SU-DHL-6 (cell line): ENCODE results near the gene PHLDB2.

Source experiments
- H2AFZ ChIP-seq: fragments of 200-600 bp; sonication (generic); 2 replicates; pipeline ENCODE4 v1.6.1; 2014; ENCODE audit warnings: low read depth, mild to moderate bottlenecking, moderate library complexity, mixed read lengths, antibody characterized with exemption, low read length; ENCODE audit not compliant: severe bottlenecking
- H3F3A ChIP-seq: fragments of 200-600 bp; shearing (Covaris generic); 2 replicates; pipeline ENCODE4 v1.6.0; 2016; ENCODE audit warnings: antibody characterized with exemption, mild to moderate bottlenecking; ENCODE audit not compliant: insufficient read depth
- H3K27ac ChIP-seq: fragments of 200-600 bp; sonication (generic); 2 replicates; pipeline ENCODE4 v1.5.1; 2016; ENCODE audit warnings: low read depth, mild to moderate bottlenecking, low read length, moderate library complexity, mixed read lengths
- H3K27me3 ChIP-seq: fragments of 200-600 bp; sonication (generic), shearing (Covaris generic); 2 replicates; pipeline ENCODE4 v1.6.0; 2014; ENCODE audit warnings: mild to moderate bottlenecking, low read length
- H3K36me3 ChIP-seq: fragments of 200-600 bp; sonication (generic); 2 replicates; pipeline ENCODE4 v1.6.1; 2014; ENCODE audit warnings: mild to moderate bottlenecking, low read length, mixed read lengths
- H3K4me2 ChIP-seq: fragments of 300-600, 200-600 bp; shearing (Covaris generic), sonication (generic); 2 replicates; pipeline ENCODE4 v1.6.0; 2014; ENCODE audit warnings: low read length, low read depth, mild to moderate bottlenecking; ENCODE audit not compliant: poor library complexity, severe bottlenecking
- H3K4me3 ChIP-seq: fragments of 200-600 bp; sonication (generic); 2 replicates; pipeline ENCODE4 v1.5.1; 2014; ENCODE audit warnings: antibody characterized with exemption, low read length, mild to moderate bottlenecking, mixed read lengths; ENCODE audit not compliant: insufficient read depth, poor library complexity, severe bottlenecking
- H3K79me2 ChIP-seq: fragments of 200-600 bp; sonication (generic); 2 replicates; pipeline ENCODE4 v1.6.1; 2014; ENCODE audit warnings: mild to moderate bottlenecking, low read length, moderate library complexity; ENCODE audit not compliant: insufficient read depth
- H3K9ac ChIP-seq: fragments of 200-600 bp; sonication (generic); 2 replicates; pipeline ENCODE4 v1.7.0; 2014; ENCODE audit warnings: mild to moderate bottlenecking, low read length
- H3K9me2 ChIP-seq: fragments of 200-600 bp; sonication (generic); replicated peaks from 2 replicates; pipeline ENCODE4 v1.6.1; 2014; ENCODE audit warnings: low read length; ENCODE audit not compliant: insufficient read depth
- H3K9me3 ChIP-seq: fragments of 200-600 bp; sonication (generic); 2 replicates; pipeline ENCODE4 v1.6.1; 2014; ENCODE audit warnings: low read length, mixed read lengths; ENCODE audit not compliant: insufficient read depth
- H4K20me1 ChIP-seq: fragments of 200-600 bp; sonication (generic); 2 replicates; pipeline ENCODE4 v1.6.1; 2014; ENCODE audit warnings: low read depth, mild to moderate bottlenecking, antibody characterized with exemption, low read length, moderate library complexity, mixed read lengths
- EZH2phosphoT487 ChIP-seq: fragments of 200-600 bp; sonication (generic), shearing (Covaris generic); conservative IDR thresholded peaks from 2 replicates; pipeline ENCODE4 v1.6.1; 2018; ENCODE audit warnings: mild to moderate bottlenecking, antibody characterized with exemption, low read length, moderate library complexity, mixed read lengths
- TF ChIP-seq, protein P1 (sequence below): fragments of 200-600 bp; sonication (generic); IDR thresholded peaks from one replicate; pipeline ENCODE4 v1.5.1; 2017; ENCODE audit warnings: antibody characterized with exemption, mild to moderate bottlenecking, low read length, moderate library complexity; ENCODE audit not compliant: insufficient read depth, poor library complexity, severe bottlenecking

The PHLDB2 gene

DNA sequence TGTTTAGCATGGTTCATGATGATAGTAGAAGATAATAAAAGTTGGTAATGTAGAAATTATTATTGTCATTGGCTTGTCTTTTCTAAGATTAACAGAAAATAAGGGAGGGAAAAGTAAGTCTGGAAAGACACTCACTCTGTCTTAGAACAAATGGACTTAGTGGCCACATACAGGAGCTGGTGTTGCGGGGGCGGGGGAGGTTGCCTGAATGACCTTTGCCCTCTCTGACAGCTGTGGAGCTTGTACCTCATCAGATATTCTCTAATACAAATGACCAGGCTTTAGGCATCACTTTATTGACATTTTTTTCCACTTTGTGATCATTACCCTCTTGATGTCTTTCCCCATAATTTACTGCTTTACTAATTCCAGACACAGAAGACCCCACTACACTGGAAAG lies 145.6 kb downstream of the PHLDB2 start:
- no peaks in the 10 kb centered on the region for H3K9me2 ChIP-seq
- H3F3A ChIP-seq = no peaks in the 10 kb centered on the region
- H3K79me2 ChIP-seq = no peaks in the 10 kb centered on the region
- H4K20me1 ChIP-seq = no peaks in the 10 kb centered on the region
- H3K36me3 ChIP-seq = no peaks in the 10 kb centered on the region
- no peak overlapping the region for H3K4me3 ChIP-seq
- no peak overlapping the region for H3K9ac ChIP-seq
- H2AFZ ChIP-seq = no peak overlapping the region
- H3K9me3 ChIP-seq = no peaks in the 10 kb centered on the region
- H3K27ac ChIP-seq = no peak overlapping the region
- H3K4me2 ChIP-seq = no peak overlapping the region
- no peaks in the 10 kb centered on the region for H3K27me3 ChIP-seq
- TF ChIP-seq, protein P1, sequence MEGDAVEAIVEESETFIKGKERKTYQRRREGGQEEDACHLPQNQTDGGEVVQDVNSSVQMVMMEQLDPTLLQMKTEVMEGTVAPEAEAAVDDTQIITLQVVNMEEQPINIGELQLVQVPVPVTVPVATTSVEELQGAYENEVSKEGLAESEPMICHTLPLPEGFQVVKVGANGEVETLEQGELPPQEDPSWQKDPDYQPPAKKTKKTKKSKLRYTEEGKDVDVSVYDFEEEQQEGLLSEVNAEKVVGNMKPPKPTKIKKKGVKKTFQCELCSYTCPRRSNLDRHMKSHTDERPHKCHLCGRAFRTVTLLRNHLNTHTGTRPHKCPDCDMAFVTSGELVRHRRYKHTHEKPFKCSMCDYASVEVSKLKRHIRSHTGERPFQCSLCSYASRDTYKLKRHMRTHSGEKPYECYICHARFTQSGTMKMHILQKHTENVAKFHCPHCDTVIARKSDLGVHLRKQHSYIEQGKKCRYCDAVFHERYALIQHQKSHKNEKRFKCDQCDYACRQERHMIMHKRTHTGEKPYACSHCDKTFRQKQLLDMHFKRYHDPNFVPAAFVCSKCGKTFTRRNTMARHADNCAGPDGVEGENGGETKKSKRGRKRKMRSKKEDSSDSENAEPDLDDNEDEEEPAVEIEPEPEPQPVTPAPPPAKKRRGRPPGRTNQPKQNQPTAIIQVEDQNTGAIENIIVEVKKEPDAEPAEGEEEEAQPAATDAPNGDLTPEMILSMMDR = no peak
- TF ChIP-seq EZH2phosphoT487 = no peak

DNA sequence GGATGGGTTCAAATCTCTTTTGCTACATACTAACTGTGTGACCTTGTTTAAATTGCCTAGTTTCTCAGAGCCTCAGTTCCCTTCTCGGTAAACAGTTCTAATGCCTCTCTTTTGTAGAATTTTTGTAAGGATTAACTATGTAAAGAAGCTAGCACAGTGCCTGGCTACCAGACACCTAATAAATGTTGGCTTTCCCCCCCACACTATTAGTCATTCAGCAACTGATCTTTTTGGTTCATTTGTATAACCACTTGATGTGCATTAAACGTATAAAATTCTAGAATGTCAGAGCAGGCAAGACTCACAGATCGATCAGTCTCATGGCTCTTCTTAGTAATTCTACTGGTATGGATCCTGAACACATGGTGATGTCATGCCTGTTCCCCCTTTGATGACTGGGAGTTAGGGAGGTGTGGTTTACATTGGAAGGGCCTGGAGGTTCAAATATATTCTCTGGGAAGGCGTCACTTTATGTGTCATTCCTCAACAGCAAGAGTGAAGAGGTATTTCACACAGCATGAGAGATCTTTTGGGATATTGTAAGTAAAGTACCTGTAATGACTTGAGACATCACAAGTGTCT lies 146.1 kb downstream of the PHLDB2 start:
- H3K9ac ChIP-seq = no peak overlapping the region
- H2AFZ ChIP-seq = no peak overlapping the region
- no peak overlapping the region for H3K4me2 ChIP-seq
- H3K27ac ChIP-seq = no peak overlapping the region
- no peaks in the 10 kb centered on the region for H4K20me1 ChIP-seq
- H3K79me2 ChIP-seq = no peaks in the 10 kb centered on the region
- no peaks in the 10 kb centered on the region for H3K36me3 ChIP-seq
- no peak for TF ChIP-seq EZH2phosphoT487
- TF ChIP-seq, protein P1 = no peak
- no peak overlapping the region for H3K4me3 ChIP-seq
- no peaks in the 10 kb centered on the region for H3K27me3 ChIP-seq
- no peaks in the 10 kb centered on the region for H3F3A ChIP-seq
- H3K9me3 ChIP-seq = no peaks in the 10 kb centered on the region
- no peaks in the 10 kb centered on the region for H3K9me2 ChIP-seq

DNA sequence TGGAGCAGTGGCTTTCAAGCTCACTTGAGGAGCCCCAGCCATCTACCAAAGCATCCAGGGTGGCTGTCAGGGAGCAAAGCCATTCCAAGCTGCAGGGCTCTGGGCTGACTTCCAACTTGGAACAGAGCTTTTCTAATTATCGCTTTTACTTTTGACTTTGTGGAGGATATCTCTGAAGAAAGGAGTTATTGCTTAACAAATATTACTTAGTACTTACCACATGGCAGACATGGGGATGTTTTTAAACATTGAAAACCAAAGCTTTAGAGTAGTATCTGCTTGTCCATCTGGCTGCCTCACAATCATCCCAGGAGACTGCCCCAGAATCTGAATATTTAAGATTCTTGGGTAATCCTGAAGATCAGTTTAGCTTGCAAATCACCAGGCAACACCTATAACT lies 148.6 kb downstream of the PHLDB2 start:
- no peaks in the 10 kb centered on the region for H3K79me2 ChIP-seq
- no peaks in the 10 kb centered on the region for H3F3A ChIP-seq
- no peaks in the 10 kb centered on the region for H3K9me2 ChIP-seq
- H3K36me3 ChIP-seq = no peaks in the 10 kb centered on the region
- H3K4me2 ChIP-seq = no peak overlapping the region
- H3K4me3 ChIP-seq = no peak overlapping the region
- H4K20me1 ChIP-seq = no peaks in the 10 kb centered on the region
- no peaks in the 10 kb centered on the region for H3K27me3 ChIP-seq
- no peak overlapping the region for H3K27ac ChIP-seq
- H3K9me3 ChIP-seq = no peaks in the 10 kb centered on the region
- H3K9ac ChIP-seq = no peak overlapping the region
- no peak for TF ChIP-seq EZH2phosphoT487
- TF ChIP-seq, protein P1 = no peak
- H2AFZ ChIP-seq = no peak overlapping the region
